Mesendoderm (in vitro differentiated cells): ENCODE data around the gene SLC25A19.

Source experiments
- DNase-seq: peaks from one replicate; pipeline ENCODE4 v3.0.0; 2013
- H2AK5ac ChIP-seq: 2 replicates; pipeline ENCODE4 v1.6.1; 2013; ENCODE audit warnings: low read length, inconsistent platforms
- H2BK120ac ChIP-seq: 2 replicates; pipeline ENCODE4 v1.6.1; 2013; ENCODE audit warnings: low read depth, mild to moderate bottlenecking, low read length, moderate library complexity, mixed read lengths
- H2BK15ac ChIP-seq: replicated peaks from 2 replicates; pipeline ENCODE4 v1.6.1; 2013; ENCODE audit warnings: low read depth, mild to moderate bottlenecking, moderate library complexity
- H2BK5ac ChIP-seq: 2 replicates; pipeline ENCODE4 v1.6.1; 2013; ENCODE audit warnings: low read length, inconsistent platforms
- H3K18ac ChIP-seq: 2 replicates; pipeline ENCODE4 v1.6.1; 2013; ENCODE audit warnings: mild to moderate bottlenecking, low read length, mixed read lengths
- H3K23ac ChIP-seq: one replicate; pipeline ENCODE4 v1.6.1; 2013; ENCODE audit warnings: low read length
- H3K27ac ChIP-seq: 2 replicates; pipeline ENCODE4 v1.5.1; 2013; ENCODE audit warnings: low read depth, mild to moderate bottlenecking, inconsistent platforms, low read length, moderate library complexity
- H3K27me3 ChIP-seq: 2 replicates; pipeline ENCODE4 v1.6.1; 2013; ENCODE audit warnings: low read length, control low read depth, mild to moderate bottlenecking, inconsistent platforms; ENCODE audit not compliant: insufficient read depth, poor library complexity
- H3K36me3 ChIP-seq: 2 replicates; pipeline ENCODE4 v1.6.1; 2013; ENCODE audit warnings: low read length, inconsistent platforms; ENCODE audit not compliant: control insufficient read depth, insufficient read depth
- H3K4ac ChIP-seq: one replicate; pipeline ENCODE4 v1.6.1; 2013; ENCODE audit warnings: low read depth, mild to moderate bottlenecking, low read length, moderate library complexity
- H3K4me1 ChIP-seq: 2 replicates; pipeline ENCODE4 v1.6.1; 2013; ENCODE audit warnings: low read depth, low read length, inconsistent platforms; ENCODE audit not compliant: control insufficient read depth
- H3K4me2 ChIP-seq: 2 replicates; pipeline ENCODE4 v1.6.1; 2013; ENCODE audit warnings: low read length
- H3K4me3 ChIP-seq: 2 replicates; pipeline ENCODE4 v1.5.1; 2013; ENCODE audit warnings: mild to moderate bottlenecking, low read length
- H3K56ac ChIP-seq: one replicate; pipeline ENCODE4 v1.6.1; 2013; ENCODE audit warnings: low read length
- H3K79me1 ChIP-seq: 2 replicates; pipeline ENCODE4 v1.6.1; 2013; ENCODE audit warnings: low read length, inconsistent platforms
- H3K79me2 ChIP-seq: 2 replicates; pipeline ENCODE4 v1.6.1; 2013; ENCODE audit warnings: mild to moderate bottlenecking, low read length; ENCODE audit not compliant: control insufficient read depth, insufficient read depth
- H3K9ac ChIP-seq: 2 replicates; pipeline ENCODE4 v1.6.1; 2013; ENCODE audit warnings: low read length, inconsistent platforms
- H4K5ac ChIP-seq: one replicate; pipeline ENCODE4 v1.6.1; 2013; ENCODE audit warnings: low read length
- H4K8ac ChIP-seq: one replicate; pipeline ENCODE4 v1.6.1; 2013; ENCODE audit warnings: low read depth, mild to moderate bottlenecking, control low read depth, low read length, moderate library complexity
- WGBS: extraction: QIAGEN DNeasy Blood & Tissue Kit; methylation state at CpG from one replicate; pipeline ENCODE4 v1.1.7; 2013; ENCODE audit warnings: low lambda C conversion rate, missing lambda C conversion rate; ENCODE audit not compliant: insufficient coverage; ENCODE audit errors: extremely low coverage; 5-methylcytosine and 5-hydroxymethylcytosine counted together

SLC25A19 gene

GRCh38 chr17:75319904-75320691 lies 30.9 kb upstream of the SLC25A19 start:
- Histone ChIP-seq H4K8ac (no peak overlapping the region), H3K27me3 (no peaks in the 10 kb centered on the region), H3K56ac (no peak overlapping the region), H2BK120ac (no peak overlapping the region), H3K4me1 (no peaks in the 10 kb centered on the region), H3K79me1 (no peaks in the 10 kb centered on the region), H3K18ac (no peak overlapping the region), H3K36me3 (peaks cover 5% of the 10 kb centered on the region), H3K27ac (no peak overlapping the region), H2BK5ac (no peak overlapping the region), H3K4me3 (no peak overlapping the region), H2AK5ac (no peak overlapping the region), H2BK15ac (no peak overlapping the region), H3K4ac (no peak overlapping the region), H4K5ac (no peak overlapping the region), H3K79me2 (no peaks in the 10 kb centered on the region), H3K9ac (no peak overlapping the region), H3K4me2 (no peak overlapping the region), H3K23ac (no peak overlapping the region)
- no CpG with 5 or more reads among the region's 20 CpGs for WGBS
- DNase-seq = no peak

- H2BK120ac ChIP-seq = no peak overlapping the region
- no peak overlapping the region for H3K27ac ChIP-seq
- no peak overlapping the region for H3K56ac ChIP-seq
- DNase-seq = no peak
- H4K8ac ChIP-seq = no peak overlapping the region
- H4K5ac ChIP-seq = no peak overlapping the region
- H3K79me2 ChIP-seq = no peaks in the 10 kb centered on the region
- H3K79me1 ChIP-seq = no peaks in the 10 kb centered on the region
- no peak overlapping the region for H3K18ac ChIP-seq
- H2BK15ac ChIP-seq = no peak overlapping the region
- WGBS = no CpG with 5 or more reads among the region's 10 CpGs
- H3K4me1 ChIP-seq = no peaks in the 10 kb centered on the region
- no peak overlapping the region for H3K23ac ChIP-seq
- no peak overlapping the region for H3K4ac ChIP-seq
- H3K27me3 ChIP-seq = no peaks in the 10 kb centered on the region
- H3K4me3 ChIP-seq = no peak overlapping the region
- no peak overlapping the region for H2AK5ac ChIP-seq
- no peak overlapping the region for H2BK5ac ChIP-seq
- peaks cover 5% of the 10 kb centered on the region for H3K36me3 ChIP-seq
- H3K4me2 ChIP-seq = no peak overlapping the region
- no peak overlapping the region for H3K9ac ChIP-seq
Observed at GRCh38 chr17:75318615-75319222, 29.5 kb upstream of the SLC25A19 start.

GRCh38 chr17:75318211-75318610 lies 29.0 kb upstream of the SLC25A19 start:
- no peak overlapping the region for H3K23ac ChIP-seq
- no peak overlapping the region for H2BK15ac ChIP-seq
- H4K8ac ChIP-seq = no peak overlapping the region
- no peak overlapping the region for H3K4ac ChIP-seq
- no peak overlapping the region for H3K56ac ChIP-seq
- H3K27me3 ChIP-seq = no peaks in the 10 kb centered on the region
- no peak overlapping the region for H2BK120ac ChIP-seq
- no peak overlapping the region for H3K18ac ChIP-seq
- H3K27ac ChIP-seq = no peak overlapping the region
- H3K36me3 ChIP-seq = peaks cover 4% of the 10 kb centered on the region
- no peak overlapping the region for H2BK5ac ChIP-seq
- no peak overlapping the region for H3K9ac ChIP-seq
- WGBS = no CpG with 5 or more reads among the region's 10 CpGs
- H3K4me3 ChIP-seq = no peak overlapping the region
- H3K4me1 ChIP-seq = no peaks in the 10 kb centered on the region
- no peak for DNase-seq
- no peaks in the 10 kb centered on the region for H3K79me1 ChIP-seq
- H2AK5ac ChIP-seq = no peak overlapping the region
- no peak overlapping the region for H3K4me2 ChIP-seq
- no peak overlapping the region for H4K5ac ChIP-seq
- no peaks in the 10 kb centered on the region for H3K79me2 ChIP-seq

DNA sequence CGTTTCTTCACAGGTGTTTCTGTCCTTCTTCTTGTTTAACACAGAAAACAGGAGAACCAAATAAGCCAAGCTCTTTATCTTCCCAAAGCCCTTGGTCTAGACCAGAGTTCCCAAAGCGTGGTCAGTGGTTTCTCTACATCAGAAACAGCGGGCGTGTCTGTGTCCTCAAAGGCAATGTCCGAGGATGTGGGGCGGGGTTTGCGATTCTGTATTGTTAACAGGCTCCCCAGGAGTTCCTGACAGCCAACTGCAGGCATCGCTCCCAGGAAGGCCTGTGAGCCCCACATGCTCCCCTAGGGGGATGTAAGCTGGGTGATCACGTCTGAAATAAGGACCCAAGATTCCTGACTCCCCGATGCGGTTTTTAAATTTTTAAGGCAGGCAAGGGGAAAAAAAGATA lies 28.4 kb upstream of the SLC25A19 start:
- Histone ChIP-seq H4K5ac (no peak overlapping the region), H3K9ac (no peak overlapping the region), H3K36me3 (peaks cover 4% of the 10 kb centered on the region), H2BK15ac (no peak overlapping the region), H3K27me3 (no peaks in the 10 kb centered on the region), H3K4me3 (no peak overlapping the region), H3K56ac (no peak overlapping the region), H3K79me1 (no peaks in the 10 kb centered on the region), H2AK5ac (no peak overlapping the region), H3K18ac (no peak overlapping the region), H3K27ac (no peak overlapping the region), H3K23ac (no peak overlapping the region), H3K4me2 (no peak overlapping the region), H3K4me1 (no peaks in the 10 kb centered on the region), H4K8ac (no peak overlapping the region), H2BK5ac (no peak overlapping the region), H2BK120ac (no peak overlapping the region), H3K79me2 (no peaks in the 10 kb centered on the region), H3K4ac (no peak overlapping the region)
- DNase-seq = peak; percentile 34
- no CpG with 5 or more reads among the region's 11 CpGs for WGBS

DNA sequence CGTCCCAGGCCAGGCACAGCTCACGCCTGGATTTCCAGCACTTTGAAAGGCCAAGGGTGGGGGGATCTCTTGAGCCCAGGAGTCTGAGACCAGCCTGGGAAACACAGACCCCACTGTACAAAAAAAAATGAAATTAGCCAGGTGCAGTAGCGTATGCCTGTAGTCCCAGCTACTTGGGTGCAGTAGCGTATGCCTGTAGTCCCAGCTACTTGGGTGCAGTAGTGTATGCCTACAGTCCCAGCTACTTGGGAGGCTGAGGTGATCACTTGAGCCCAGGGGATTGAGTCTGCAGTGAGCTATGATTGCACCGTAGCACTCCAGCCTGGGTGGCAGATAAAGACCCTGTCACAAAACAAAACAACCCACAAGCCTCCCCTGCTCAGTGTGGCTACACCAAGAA lies 27.0 kb upstream of the SLC25A19 start:
- no peak overlapping the region for H2BK120ac ChIP-seq
- H3K4ac ChIP-seq = no peak overlapping the region
- no CpG with 5 or more reads among the region's 5 CpGs for WGBS
- H3K23ac ChIP-seq = no peak overlapping the region
- no peak overlapping the region for H2BK15ac ChIP-seq
- H3K4me2 ChIP-seq = no peak overlapping the region
- no peaks in the 10 kb centered on the region for H3K79me2 ChIP-seq
- H3K79me1 ChIP-seq = no peaks in the 10 kb centered on the region
- H3K27ac ChIP-seq = no peak overlapping the region
- H3K27me3 ChIP-seq = no peaks in the 10 kb centered on the region
- DNase-seq = no peak
- H3K4me3 ChIP-seq = no peak overlapping the region
- H2AK5ac ChIP-seq = no peak overlapping the region
- H2BK5ac ChIP-seq = no peak overlapping the region
- H3K4me1 ChIP-seq = no peaks in the 10 kb centered on the region
- no peak overlapping the region for H3K18ac ChIP-seq
- H3K9ac ChIP-seq = no peak overlapping the region
- no peak overlapping the region for H4K5ac ChIP-seq
- no peak overlapping the region for H4K8ac ChIP-seq
- H3K56ac ChIP-seq = no peak overlapping the region
- peaks cover 1% of the 10 kb centered on the region for H3K36me3 ChIP-seq
